Measurements from ENCODE around the gene KRTAP10-6.

GRCh38 chr21:44579833-44580144 is 12.5 kb downstream of the KRTAP10-6 start:
- no peak for TF ChIP-seq REST (IDR thresholded peaks at IDR 0.05; ENCODE audit: low read depth, low read length)
- no peak for TF ChIP-seq CTCF (IDR thresholded peaks at IDR 0.05)
- no peak for TF ChIP-seq POLR2AphosphoS5 (IDR thresholded peaks at IDR 0.05; ENCODE audit: low read depth, low read length)
- TF ChIP-seq RFX5 (IDR thresholded peaks at IDR 0.05; ENCODE audit: low read length), result no peak
- no peak for TF ChIP-seq MEF2A (IDR thresholded peaks at IDR 0.05; ENCODE audit: borderline replicate concordance, low read depth)
